Activated CD8-positive, alpha-beta T cell treated with anti-CD3 and anti-CD28 coated beads for 36 hours (primary cell): ENCODE measurements around the gene NUMBL. TPM values are rescaled to one million over a fixed set of nuclear protein-coding genes. Genes with fewer than 3 reads are reported as not detected.
A peak's percentile ranks its signal among the peaks of the same experiment; 100 is the strongest.

Experiments
- ATAC-seq: fragments of 200-7000 bp; cut with Tn5 transposase; one replicate; pipeline ENCODE4 v1.10.0; 2021; ENCODE audit warnings: mild to moderate bottlenecking, moderate library complexity
- CTCF ChIA-PET: fragments of 350-600 bp; sonication (Branson Sonifier 250); formaldehyde crosslinking; loops from one replicate; lab custom pipeline; 2021; ENCODE audit warnings: antibody characterized with exemption; lab: Charles Lee
- POLR2A ChIA-PET: fragments of 350-600 bp; sonication (Branson Sonifier 250); formaldehyde crosslinking; loops from one replicate; lab custom pipeline; 2021; ENCODE audit warnings: antibody characterized with exemption; lab: Charles Lee
- DNase-seq: peaks from one replicate; pipeline ENCODE4 v3.0.0-alpha.2; 2020
- H3K27ac Mint-ChIP-seq: one replicate; pipeline ENCODE4 v1.8.0; 2021; ENCODE audit warnings: mild to moderate bottlenecking, mixed read lengths
- H3K27me3 Mint-ChIP-seq: one replicate; pipeline ENCODE4 v1.8.0; 2021; ENCODE audit warnings: mixed read lengths
- H3K36me3 Mint-ChIP-seq: one replicate; pipeline ENCODE4 v1.8.0; 2021; ENCODE audit warnings: low read depth, mixed read lengths
- H3K4me1 Mint-ChIP-seq: one replicate; pipeline ENCODE4 v1.8.0; 2021; ENCODE audit warnings: low read depth, mixed read lengths
- H3K4me3 Mint-ChIP-seq: one replicate; pipeline ENCODE4 v1.8.0; 2021; ENCODE audit warnings: mild to moderate bottlenecking, moderate library complexity, mixed read lengths
- H3K9me3 Mint-ChIP-seq: one replicate; pipeline ENCODE4 v1.8.0; 2021; ENCODE audit warnings: mixed read lengths
- CTCF ChIP-seq: fragments of 200-600 bp; IDR thresholded peaks from one replicate; pipeline ENCODE4 v1.8.0; 2022; ENCODE audit warnings: antibody characterized with exemption, mild to moderate bottlenecking
- intact Hi-C: fragments of 100-400 bp; cut with micrococcal nuclease; formaldehyde crosslinking; loops from one replicate; pipeline ENCODE4 v1.10.0; 2022
- total RNA-seq, 2 experiments: library from RNA; stranded (reverse); gene quantifications; one replicate each; pipeline ENCODE4 v1.2.3, GENCODE V29; 2021

The NUMBL gene
- total RNA-seq, 2 experiments from 2014 or later, result 13.7 to 17.7 TPM

GRCh38 chr19:40721140-40721486, 30.7 kb upstream of the NUMBL start:
- Mint-ChIP-seq H3K4me1 (peaks cover 40% of the 10 kb centered on the region), H3K27me3 (no peaks in the 10 kb centered on the region), H3K4me3 (no peak overlapping the region), H3K36me3 (peaks cover 27% of the 10 kb centered on the region), H3K27ac (no peak overlapping the region), H3K9me3 (no peaks in the 10 kb centered on the region)
- ATAC-seq (no peak), DNase-seq (no peak)
- intact Hi-C loops, result no loop called here
- ChIA-PET CTCF (interaction anchor here (0.8 to 2.4 kb wide), 3 partner anchors 58 to 86 kb away, joined by 3 to 8 read pairs (median 3); no protein-coding TSS in a partner anchor), POLR2A (interaction anchor here (0.6 kb wide), 1 partner anchor 46 kb away, joined by 3 read pairs; no protein-coding TSS in a partner anchor)
- no peak for TF ChIP-seq CTCF

GRCh38 chr19:40719414-40719894, 29.0 kb upstream of the NUMBL start:
- Mint-ChIP-seq H3K4me3 (peak overlapping the region; percentile 82), H3K27me3 (no peaks in the 10 kb centered on the region), H3K36me3 (peaks cover 18% of the 10 kb centered on the region), H3K27ac (no peak overlapping the region), H3K4me1 (peaks cover 53% of the 10 kb centered on the region), H3K9me3 (no peaks in the 10 kb centered on the region)
- DNase-seq (no peak), ATAC-seq (no peak)
- ChIA-PET CTCF (interaction anchor here (1.0 kb wide), 1 partner anchor 87 kb away, joined by 3 read pairs; no protein-coding TSS in a partner anchor), POLR2A (no interaction called here)
- TF ChIP-seq CTCF, result no peak
- intact Hi-C loops, result loop anchor here (5.0 kb wide), 2 partner anchors 33 to 57 kb away; partner anchors contain the start of genes ACTMAP and SNRPA

- ChIA-PET CTCF (interaction anchor here (1.0 kb wide), 1 partner anchor 88 kb away, joined by 3 read pairs; no protein-coding TSS in a partner anchor), POLR2A (no interaction called here)
- peaks cover 56% of the 10 kb centered on the region for H3K4me1 Mint-ChIP-seq
- peak overlapping the region; percentile 82 for H3K4me3 Mint-ChIP-seq
- intact Hi-C loops, result loop anchor here (5.0 kb wide), 2 partner anchors 33 to 57 kb away; partner anchors contain the start of genes ACTMAP and SNRPA
- peak overlapping the region; percentile 82 for H3K27ac Mint-ChIP-seq
- DNase-seq, result peak; percentile 35
- H3K27me3 Mint-ChIP-seq, result no peaks in the 10 kb centered on the region
- H3K9me3 Mint-ChIP-seq, result no peaks in the 10 kb centered on the region
- no peak for ATAC-seq
- H3K36me3 Mint-ChIP-seq, result peaks cover 15% of the 10 kb centered on the region
- TF ChIP-seq CTCF, result no peak
These were observed 28.4 kb upstream of the NUMBL start for GRCh38 chr19:40718774-40719391.

- H3K9me3 Mint-ChIP-seq, result no peaks in the 10 kb centered on the region
- TF ChIP-seq CTCF, result no peak
- H3K36me3 Mint-ChIP-seq, result peaks cover 11% of the 10 kb centered on the region
- POLR2A ChIA-PET, result interaction anchor here (1.3 to 1.5 kb wide), 4 partner anchors 14 to 60 kb away, joined by 4 to 14 read pairs (median 6); partner anchors contain the start of genes ACTMAP, RAB4B and SNRPA
- peaks cover 54% of the 10 kb centered on the region for H3K4me1 Mint-ChIP-seq
- H3K27me3 Mint-ChIP-seq, result no peaks in the 10 kb centered on the region
- H3K27ac Mint-ChIP-seq, result peak overlapping the region; percentile 82
- CTCF ChIA-PET, result interaction anchor here (1.0 to 1.5 kb wide), 2 partner anchors 14 to 84 kb away, joined by 3 to 5 read pairs; no protein-coding TSS in a partner anchor
- no peak for ATAC-seq
- intact Hi-C loops, result loop anchor here (5.0 kb wide), 2 partner anchors 34 to 56 kb away; partner anchors contain the start of genes ACTMAP and SNRPA
- peak overlapping the region; percentile 82 for H3K4me3 Mint-ChIP-seq
- DNase-seq, result peak; percentile 14
These were observed 27.7 kb upstream of the NUMBL start for GRCh38 chr19:40717880-40718773.
